ENCODE data around the gene EPB41.
"Not testable (repeated sequence)": the region's sequence is repeated elsewhere in the genome, so short reads cannot be mapped to it uniquely, and the experiment has no call there.

The EPB41 gene

DNA sequence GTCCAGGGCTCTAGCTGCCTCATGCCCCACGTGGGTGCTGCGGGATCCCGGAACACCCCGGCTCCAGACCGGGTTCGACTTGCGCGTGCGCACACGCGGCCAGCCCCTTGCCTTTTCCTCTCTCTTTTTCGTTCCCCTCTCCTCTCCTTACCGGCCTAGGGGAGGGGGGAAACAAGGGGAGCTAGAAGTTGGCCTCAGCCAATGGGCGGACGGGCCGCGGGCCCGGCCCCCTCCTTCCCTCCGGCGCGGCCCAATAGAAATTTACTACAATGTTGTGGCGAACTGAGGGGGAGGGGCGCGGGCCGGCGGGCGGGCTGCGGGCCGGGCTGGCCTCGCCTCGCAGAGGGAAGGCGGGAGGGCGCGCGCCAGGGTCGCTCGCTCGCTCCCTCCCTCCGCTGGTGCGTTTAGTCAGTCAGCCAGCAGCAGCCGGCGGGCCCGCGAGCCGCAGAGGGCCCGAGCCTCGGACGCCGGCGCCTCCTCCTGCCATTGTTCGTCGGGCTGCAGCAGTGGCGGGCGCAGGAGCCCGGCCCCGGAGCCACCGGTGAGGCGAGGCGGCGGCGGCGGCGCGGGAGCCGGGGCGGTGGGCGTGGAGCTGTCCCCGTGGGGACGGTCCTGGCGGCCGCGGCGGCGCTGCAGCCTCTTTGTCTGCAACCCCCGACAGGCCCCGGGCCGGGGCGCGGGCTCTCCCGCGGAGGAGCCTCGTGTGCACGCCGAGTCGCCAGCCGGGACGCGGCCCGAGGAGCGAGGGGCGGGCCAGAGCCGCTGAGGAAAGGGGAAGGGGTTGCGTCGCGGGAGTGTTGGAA is at the start of gene EPB41:
EPB41 (plus strand) TSS at position 342 of the 803 bp plus-strand sequence. CDS start 72,869 bp downstream, outside the sequence.
- peak; percentile 95 for DNase-seq

DNA sequence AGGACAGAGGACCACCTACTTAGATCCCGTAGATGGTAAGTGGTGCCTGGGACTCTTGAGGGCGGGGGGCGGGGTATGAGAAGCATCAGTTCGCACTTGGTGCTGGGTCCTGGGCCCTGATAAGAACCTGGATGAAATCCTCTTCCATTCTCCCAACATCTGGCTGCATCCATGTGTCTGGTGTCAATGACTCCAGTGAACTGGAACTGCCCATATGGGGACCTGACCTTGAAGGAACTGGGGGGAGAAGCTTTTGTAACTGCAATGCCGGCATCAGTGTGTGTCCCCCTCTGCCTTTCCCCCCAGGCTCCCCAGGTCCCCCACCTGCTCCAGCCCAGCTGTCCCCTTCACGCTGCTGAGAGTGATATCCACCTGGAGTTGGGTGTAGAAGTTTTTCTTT is 49.7 kb upstream of the EPB41 start:
- DNase-seq: no peak

DNA sequence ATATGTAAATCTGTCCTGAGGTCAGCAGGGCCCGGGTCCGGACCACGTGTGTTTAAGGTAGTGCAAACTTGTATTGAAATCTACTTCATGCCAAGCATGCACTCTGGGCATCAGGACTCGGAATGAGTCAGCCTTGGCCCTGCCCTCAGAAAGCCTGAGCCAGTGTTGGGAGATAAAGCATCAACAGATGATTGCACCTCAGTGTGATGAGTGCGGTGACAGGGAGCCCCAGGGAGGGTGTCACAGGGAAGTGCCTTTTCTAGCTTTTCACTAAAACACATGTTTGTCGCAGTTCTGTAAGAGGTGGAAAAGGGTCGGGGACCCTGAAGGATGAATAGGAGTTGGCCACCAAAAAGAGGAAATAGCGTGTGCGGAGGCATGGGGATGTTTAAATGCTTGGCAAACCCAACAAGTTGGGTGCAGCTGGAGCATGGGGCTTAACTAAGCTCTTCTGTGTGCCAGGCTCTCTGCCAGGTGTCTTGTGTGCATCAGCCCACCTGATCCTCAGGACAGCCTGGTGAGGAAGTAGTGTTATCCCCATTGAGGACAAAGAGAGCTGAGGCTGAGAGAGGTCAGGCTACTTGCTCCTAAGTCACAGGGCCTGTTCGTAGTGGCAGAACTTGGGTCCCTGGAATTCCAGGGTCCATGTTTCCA is 48.2 kb upstream of the EPB41 start:
- DNase-seq: no peak

DNA sequence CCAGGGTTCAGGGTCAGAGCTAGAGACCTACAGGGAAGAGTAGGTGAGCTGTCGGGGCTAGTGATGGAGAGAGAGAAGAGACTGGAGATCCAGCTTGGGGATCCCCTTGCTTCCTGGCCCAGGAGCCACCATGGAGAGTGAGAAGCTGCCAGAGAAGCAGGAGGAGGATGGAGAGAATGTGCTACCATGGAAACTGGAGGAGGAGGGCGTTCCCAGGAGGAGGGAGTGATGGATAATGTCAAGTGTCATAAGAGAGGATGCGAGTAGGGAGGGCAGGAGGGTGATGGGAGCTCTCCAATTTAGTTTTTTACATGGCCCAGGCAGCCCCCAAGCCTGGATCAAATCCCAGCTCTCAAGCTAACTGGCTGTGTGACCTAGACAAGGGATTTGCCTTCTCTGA is 46.5 kb upstream of the EPB41 start:
- no peak for DNase-seq

DNA sequence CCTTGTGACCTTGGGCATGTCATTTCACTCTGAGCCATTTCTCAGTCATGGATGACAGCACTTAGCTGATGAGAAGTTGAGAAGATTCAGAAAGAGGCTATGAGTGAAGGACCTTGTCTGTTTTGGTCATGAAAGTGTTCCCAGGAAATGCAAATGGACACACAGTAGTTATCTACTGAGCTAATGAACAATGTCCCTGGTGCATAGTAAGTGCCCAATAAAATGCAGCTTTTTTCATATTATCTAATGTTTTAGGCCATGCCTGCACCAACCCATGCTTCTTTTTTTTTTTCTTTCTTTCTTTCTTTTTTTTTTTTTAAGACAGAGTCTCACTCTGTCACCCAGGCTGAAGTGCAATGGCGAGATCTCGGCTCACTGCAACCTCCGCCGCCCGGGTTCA is 44.4 kb upstream of the EPB41 start:
- no peak for DNase-seq

DNA sequence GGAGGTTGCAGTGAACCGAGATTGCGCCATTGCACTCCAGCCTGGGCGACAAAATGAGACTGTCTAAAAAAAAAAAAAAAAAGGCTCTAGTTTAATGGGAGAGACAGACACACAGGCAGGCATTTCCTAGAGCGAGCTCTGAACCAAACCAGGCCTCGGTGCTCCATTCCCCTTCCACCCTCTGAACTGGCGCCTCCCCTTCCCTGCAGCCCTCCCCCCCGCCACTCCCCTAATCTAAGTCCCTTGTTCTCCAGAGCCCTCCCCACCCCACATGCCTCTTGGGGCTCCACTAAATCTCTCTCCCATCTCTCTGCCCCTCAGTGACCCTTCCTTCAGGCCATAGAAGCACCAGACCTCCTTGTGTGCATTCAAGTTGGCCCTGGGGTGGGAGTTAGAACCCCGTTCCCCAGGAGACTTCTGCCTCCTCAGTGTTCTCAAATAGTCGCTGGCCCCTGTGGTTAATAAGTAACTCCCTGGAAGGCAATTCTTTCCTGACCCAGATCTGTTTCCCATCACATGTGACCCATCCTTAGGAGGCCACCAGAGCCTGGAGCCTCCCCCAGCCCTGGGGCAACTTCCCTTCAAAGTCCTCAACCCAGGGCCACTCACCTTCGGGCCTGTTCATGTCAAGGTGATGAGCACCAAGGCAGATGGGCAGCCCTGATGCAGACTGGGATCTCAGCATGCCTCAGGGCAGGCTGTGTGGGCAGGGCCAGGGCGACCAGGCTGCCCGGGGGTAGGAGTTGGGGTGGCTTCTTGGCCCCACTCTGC is 42.6 kb upstream of the EPB41 start:
- DNase-seq: no peak

DNA sequence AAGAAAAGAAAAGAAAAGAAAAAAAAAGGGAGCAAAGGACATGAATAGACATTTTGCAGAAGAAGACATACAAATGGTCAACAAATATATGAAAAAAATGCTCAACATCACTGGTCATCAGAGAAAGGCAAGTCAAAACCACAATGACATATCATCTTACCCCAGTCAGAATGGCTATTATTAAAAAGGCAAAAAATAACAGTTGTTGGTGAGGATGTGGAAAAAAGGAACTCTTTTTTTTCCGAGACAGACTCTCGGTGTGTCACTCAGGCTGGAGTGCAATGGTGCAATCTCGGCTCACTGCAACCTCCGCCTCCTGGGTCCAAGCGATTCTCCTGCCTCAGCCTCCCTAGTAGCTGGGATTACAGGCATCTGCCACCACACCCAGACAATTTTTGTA is 39.2 kb upstream of the EPB41 start:
- DNase-seq: not testable (repeated sequence)

DNA sequence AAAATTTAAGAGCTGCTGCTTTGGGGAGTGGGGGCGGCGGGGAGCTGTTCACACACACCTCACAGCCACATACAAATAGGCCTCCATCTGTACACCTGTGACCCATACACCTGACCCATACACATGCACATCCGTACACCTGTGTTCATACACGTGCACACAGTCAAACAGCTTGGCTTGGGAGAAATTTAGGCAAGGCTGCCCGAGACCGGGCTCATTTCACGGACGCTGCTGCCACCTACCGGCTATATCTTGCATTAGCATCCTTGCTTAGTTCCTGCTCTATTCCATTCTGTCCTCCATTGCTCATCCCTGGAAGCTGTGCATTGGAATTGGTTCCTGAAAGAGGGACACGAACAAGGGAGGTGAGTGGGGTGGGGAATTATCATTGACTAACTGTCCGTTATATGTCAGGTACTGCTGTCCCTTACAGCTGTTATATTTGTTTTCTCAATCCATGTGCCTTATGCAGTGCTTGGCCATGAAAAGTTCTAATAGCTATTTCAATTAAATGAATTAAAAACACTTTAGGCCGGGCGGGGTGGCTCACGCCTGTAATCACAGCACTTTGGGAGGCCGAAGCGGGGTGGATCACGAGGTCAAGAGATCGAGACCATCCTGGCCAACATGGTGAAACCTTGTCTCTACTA is 37.1 kb upstream of the EPB41 start:
- DNase-seq: peak; percentile 89

DNA sequence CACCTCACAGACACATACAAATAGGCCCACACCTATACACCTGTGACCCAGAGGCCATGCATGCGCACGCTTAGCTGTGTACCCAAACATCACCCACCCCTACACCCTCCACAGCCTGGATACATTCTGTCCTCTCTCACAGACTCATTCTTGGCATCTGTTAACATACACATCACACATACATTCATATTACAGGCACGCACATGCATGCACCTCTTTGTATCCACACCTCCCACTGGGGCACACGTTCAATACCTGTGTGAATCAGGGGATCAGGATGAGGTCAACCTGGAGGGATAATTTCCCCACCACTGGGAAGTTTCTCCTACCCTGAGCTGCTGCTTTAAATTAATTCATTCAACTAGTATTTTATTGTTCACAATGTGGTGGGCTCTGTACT is 35.6 kb upstream of the EPB41 start:
- DNase-seq: no peak

DNA sequence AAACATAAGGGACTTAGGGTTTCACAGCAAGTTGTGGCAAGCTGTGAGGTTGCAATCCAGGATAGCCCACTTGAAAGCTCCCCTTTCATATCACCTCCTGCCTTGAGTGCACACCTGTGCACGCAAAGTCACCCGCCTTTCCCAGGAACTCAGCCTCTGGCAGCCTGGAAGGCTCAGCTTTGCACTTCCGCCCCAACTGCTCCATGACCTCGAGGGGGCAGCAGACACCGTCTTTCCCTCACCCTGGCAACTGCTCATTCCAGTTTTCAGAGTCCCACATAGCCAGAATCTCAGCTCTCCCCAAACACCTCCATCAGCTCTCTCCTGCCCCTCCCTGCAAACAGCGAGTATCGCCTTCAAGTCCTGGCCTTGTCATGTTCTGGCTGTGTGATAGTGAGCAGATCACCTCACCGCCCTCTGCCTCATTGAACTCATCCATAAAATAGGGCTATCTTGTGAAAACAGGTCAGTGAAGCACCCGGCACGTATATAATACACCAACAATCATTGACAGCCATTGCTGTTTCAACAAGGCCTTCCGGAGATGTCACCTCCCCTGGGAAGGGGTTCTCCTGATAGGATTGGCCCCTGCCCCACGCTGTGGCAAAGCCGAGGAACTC is 32.2 kb upstream of the EPB41 start:
- peak; percentile 85 for DNase-seq

DNA sequence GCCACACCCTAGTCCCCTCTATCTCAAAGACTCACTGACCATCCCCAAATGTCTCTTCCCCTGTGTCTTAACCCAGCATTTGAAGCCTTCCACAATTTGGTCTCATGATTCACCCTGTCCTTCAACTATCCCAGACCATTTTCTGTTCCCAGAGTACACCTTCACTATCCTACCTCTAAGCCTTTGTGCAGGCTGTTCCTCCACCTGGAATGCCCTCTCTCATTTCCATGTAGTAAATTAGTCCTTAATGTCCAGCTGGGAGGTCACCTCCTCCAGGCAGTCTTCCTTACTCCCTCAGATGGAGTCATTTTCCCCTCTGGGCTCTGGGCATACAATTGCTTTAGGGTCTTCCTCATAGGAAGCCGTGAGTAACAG is 31.1 kb upstream of the EPB41 start:
- no peak for DNase-seq

DNA sequence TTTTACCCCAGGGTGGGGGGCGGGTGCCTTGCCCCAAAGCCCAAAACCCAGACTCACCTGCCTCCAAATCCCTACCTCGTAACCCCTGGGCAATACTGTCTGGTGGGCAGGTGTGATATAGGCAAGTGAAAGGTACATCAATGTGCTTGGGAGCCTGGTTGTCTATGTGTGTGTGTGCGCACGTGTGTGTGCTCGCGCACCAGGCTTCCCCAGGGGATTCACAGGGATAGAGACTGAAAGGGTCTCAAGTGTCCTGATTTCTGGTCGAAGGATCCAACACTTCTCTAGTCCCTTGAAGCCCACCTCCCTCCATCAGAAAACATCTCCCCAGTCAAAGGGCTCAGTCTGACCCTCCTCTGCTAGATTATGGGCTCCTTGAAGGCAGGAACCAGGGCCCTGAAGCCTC is 28.9 kb upstream of the EPB41 start:
- no peak for DNase-seq

DNA sequence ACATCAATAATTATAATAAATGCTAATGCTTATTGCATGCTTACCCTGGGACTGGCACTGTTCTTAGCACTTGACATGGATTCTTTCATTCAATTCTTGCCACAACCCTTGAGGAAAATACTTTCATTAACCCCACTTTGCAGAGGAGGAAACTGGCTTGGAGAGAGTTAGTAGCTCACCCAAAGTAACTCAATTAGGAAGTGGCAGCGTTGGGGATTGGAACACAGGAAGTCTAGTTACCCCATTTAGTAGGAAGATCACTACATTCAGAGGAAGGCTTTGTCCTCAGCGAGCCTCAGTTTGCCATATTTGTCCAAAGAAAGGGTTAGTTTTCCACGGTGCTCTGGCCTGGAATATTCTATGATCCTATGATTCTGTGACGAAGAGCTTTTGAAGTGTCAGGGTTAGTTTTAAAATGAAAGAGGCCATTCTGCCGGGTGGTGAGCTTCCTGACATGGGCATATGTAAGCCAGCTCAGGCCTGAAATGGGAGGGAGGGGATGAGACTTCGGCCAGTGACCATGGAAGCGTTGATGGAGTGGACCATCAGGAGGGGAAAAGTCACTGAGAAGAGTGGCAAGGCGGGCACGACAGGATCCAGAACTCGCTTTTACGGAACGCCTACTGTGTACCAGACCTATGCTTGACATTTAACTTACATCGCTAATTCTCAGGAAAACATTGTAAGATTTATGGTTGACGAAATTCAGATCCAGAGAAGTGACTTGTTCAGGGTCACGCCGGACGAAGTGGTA is 28.2 kb upstream of the EPB41 start:
- DNase-seq: peak; percentile 59

DNA sequence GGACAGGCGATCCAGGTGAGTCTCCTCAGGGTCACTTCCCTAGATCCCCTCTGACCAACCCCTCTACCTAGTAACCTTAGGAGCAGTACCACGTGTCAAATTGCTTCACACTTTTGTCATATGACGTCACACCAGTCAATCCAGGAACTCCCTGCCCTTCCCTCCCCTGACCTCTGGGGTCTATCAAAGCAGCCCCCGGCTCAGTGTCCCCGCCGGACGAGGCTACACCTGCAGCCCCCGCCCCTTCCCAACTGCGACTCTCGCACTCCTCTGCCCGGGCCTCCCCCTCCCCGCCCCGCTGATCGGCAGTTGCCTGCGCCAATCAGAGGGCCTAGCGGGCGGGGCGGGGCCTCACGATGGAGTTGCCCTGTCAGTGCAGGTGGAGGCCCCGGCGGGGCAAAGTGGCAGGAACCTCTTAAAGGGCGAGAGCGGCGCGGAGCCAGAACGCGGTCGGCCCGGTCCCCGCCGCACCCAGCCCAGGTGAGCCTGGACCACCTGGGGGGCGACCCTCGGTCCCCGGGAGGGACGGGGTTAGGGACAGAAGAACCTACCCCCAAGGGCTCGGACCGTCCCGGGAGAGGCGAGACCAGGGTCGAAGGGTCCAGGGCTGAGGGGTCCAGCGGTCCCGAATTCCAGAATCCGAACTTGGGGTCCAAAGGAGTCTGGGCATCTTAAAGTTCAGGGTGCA is 27.5 kb upstream of the EPB41 start:
- DNase-seq: peak; percentile 94

DNA sequence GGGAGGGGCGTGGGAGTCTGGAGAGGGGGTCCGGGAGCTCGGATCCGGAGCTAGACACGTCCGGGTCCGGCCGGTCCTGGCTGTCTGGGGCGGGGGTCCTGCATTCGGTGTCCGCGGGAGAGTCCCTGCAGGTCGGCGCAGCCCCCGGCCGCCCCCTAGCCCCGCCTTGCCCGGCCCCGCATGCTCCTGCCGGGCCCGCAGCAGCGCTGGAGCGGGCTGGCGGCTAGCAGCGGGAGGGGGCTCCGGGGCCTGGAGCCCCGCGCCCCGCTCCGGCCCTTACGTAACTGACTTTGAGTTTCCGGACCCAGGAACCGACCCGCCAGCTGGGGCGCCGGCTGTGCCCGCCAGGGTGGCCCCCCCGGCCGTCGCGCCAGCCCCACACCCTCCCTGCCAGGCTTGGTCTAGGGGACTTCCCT is 26.9 kb upstream of the EPB41 start:
- peak; percentile 68 for DNase-seq

DNA sequence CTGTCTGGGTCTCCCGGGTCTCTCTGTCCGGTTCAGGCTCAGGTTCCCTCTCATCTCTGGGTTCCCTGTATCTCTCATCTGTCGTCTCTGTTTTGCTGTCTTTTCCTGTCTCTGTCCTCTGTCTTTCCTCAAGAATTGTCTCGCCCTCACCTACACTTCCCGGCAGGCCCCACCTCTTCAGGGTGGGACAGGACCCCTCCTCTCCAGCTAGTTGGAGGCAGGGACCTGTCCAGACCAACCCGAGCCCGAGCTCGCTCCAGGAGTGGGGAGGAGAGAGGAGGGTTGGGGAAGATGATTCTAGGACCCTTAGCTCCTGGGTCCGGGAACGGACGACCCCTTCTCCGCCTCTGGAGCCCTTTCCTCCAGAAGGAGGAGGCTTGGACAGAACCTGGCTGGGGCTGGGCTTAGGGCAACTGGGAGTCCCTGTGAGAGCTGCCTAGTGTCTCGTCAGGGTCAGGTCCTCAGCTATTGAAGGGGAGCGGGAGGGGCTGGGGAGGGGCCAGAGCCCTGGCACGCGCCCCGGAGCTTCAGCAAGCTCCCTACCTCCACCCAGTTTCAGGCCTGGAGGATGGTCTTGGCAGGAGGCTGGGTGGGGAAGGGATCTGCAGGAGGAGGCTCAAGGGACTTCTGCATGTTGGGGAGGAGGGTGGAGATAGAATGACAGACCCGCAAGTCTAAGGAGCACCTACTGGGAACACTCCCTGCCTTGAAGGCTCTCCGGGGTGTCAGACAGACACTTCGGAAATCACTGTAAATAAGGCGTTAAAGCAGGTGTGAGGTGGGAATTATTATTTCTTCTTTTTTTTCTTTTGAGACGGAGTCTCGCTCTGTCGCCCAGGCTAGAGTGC is 26.3 kb upstream of the EPB41 start:
- DNase-seq: no peak

DNA sequence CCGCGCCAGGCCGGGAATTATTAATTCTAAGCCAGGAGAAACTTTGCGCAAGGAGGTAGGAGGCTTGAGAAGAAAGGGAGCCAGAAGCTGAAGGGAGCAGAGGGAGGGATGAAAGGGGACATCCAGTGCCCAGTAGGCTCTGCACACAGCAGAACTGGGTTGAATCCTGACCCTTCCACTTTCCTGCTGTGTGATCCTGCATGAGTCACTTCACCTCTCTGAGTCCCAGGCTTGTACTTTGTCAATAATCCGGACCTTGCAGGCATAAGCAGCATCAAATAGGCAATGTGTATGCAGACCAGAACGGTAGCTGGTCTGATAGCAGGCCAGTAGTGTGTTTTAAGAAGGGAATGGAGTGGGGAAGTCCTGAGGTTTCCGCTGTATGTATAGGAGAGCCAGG is 25.5 kb upstream of the EPB41 start:
- DNase-seq: no peak

DNA sequence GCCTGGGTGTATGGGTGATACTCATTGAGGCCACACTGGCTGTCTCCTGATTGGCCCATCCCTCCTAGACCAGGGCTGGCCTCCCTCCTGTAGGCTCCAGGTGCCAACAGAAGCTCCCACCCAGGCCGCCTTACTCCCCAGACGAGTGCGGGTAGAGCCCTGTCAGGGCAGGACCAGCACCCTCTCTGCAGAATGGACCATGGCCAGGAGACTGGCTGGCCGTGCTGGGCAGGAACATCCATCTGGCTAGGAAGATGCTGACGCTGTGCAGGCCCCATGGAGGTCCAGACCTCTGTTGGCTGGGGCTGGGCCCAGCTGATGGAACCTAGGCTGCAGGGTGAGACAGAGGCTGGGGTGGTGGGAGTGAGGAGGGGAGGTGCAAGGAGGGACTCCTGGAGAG is 25.0 kb upstream of the EPB41 start:
- DNase-seq: no peak

DNA sequence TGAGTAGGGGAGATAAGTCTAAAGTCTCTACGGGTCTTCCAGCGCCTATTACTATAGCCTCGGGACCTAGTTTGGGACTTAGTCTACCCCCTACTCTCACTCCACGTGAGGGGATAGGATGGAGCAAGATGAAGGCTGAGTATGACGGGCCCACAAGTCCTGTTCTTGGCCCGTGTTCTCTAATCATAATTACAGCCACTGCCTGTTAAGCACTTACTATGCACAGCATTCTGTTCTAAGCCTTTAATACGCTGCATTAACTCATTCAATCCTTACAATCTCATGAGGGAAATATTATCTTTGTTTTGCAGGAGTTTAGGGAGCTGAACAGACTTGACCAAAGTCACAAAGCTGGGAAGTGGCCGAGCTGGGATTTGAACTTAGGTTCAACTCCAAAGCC is 23.9 kb upstream of the EPB41 start:
- DNase-seq: no peak

DNA sequence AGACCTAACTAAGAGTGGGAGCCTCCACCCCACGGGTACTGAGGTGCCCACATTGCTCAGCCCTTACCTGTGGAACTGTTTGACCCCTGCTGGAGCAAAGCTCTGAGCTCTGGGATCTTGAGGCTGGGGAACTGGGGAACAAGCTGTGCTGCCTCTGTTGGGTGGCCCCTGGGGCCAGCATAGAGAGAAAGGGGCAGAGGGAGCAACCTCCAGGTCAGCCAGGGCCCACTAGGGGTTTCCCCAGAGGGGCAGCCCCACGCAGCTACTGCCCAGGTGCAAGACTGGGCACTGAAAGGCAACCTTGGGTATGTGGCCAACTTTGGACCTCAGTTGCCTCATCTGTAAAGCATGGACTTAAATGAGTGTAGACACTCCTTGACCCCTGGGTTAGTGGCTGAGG is 23.5 kb upstream of the EPB41 start:
- no peak for DNase-seq

DNA sequence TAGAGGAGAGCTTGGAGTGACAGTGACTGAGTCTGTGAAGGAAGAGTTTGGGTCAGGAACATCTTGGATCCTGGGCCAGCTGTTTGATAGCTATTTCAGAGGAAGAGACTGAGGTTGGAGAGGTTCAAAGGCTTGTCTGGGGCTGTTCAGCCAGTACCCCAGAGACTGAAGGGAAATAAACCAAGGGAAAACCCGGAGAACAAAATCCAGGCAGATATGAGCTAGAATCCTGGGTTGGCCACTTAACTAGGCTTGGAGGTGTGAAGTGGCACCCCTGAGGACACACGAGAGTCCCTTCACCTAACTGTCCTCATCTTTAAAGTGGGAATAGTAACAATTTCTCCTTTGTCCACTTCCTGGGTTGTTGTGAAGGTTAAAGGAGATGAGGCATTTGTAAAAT is 23.1 kb upstream of the EPB41 start:
- no peak for DNase-seq
